Astrocyte (in vitro differentiated cells and primary cell): ENCODE results near the gene COL19A1. TPM values are rescaled to one million over a fixed set of nuclear protein-coding genes. Genes with fewer than 3 reads are reported as not detected.

Source experiments
- DNase-seq: peaks from one replicate; pipeline ENCODE4 v3.0.0-alpha.2; 2010; ENCODE audit warnings: low read depth
- FAIRE-seq: peaks from 2 replicates; lab custom pipeline; 2011; peaks lifted over from hg19 to GRCh38; lab: Jason Lieb, UNC
- H2AFZ ChIP-seq: 2 replicates; pipeline ENCODE4 v1.6.0; 2012; ENCODE audit warnings: low read depth, low read length, inconsistent platforms
- H3K27ac ChIP-seq: 2 replicates; pipeline ENCODE4 v1.5.1; 2011; ENCODE audit warnings: low read depth, low read length, inconsistent platforms
- H3K27me3 ChIP-seq: 2 replicates; pipeline ENCODE4 v1.6.0; 2011; ENCODE audit warnings: low read length, inconsistent platforms; ENCODE audit not compliant: insufficient read depth
- H3K36me3 ChIP-seq: 2 replicates; pipeline ENCODE4 v1.5.1; 2011; ENCODE audit warnings: low read length, inconsistent platforms; ENCODE audit not compliant: insufficient read depth
- H3K4me1 ChIP-seq: 2 replicates; pipeline ENCODE4 v1.5.1; 2011; ENCODE audit warnings: low read length, inconsistent platforms; ENCODE audit not compliant: insufficient read depth
- H3K4me2 ChIP-seq: 2 replicates; pipeline ENCODE4 v1.6.0; 2012; ENCODE audit warnings: low read length, inconsistent platforms
- H3K4me3 ChIP-seq: 2 replicates; pipeline ENCODE4 v1.5.1; 2011; ENCODE audit warnings: low read depth, mild to moderate bottlenecking, low read length, inconsistent platforms; ENCODE audit not compliant: insufficient read depth
- H3K79me2 ChIP-seq: 2 replicates; pipeline ENCODE4 v1.6.0; 2012; ENCODE audit warnings: mild to moderate bottlenecking, low read length, inconsistent platforms; ENCODE audit not compliant: insufficient read depth
- H3K9ac ChIP-seq: 2 replicates; pipeline ENCODE4 v1.6.0; 2012; ENCODE audit warnings: mild to moderate bottlenecking, low read length, inconsistent platforms
- H3K9me3 ChIP-seq: 2 replicates; pipeline ENCODE4 v1.5.1; 2012; ENCODE audit warnings: low read depth, mild to moderate bottlenecking, low read length, inconsistent platforms; ENCODE audit not compliant: insufficient read depth
- H4K20me1 ChIP-seq: 2 replicates; pipeline ENCODE4 v1.6.0; 2012; ENCODE audit warnings: low read length, inconsistent platforms; ENCODE audit not compliant: insufficient read depth
- H3K27ac Mint-ChIP-seq: one replicate; pipeline ENCODE4 v1.8.0; 2021; ENCODE audit warnings: mild to moderate bottlenecking, mixed read lengths; ENCODE audit not compliant: unreplicated experiment
- H3K27me3 Mint-ChIP-seq: one replicate; pipeline ENCODE4 v1.8.0; 2021; ENCODE audit warnings: low read depth, mixed read lengths; ENCODE audit not compliant: unreplicated experiment
- H3K36me3 Mint-ChIP-seq: one replicate; pipeline ENCODE4 v1.8.0; 2021; ENCODE audit warnings: low read depth, mixed read lengths; ENCODE audit not compliant: unreplicated experiment
- H3K4me1 Mint-ChIP-seq: one replicate; pipeline ENCODE4 v1.8.0; 2021; ENCODE audit warnings: low read depth, mixed read lengths; ENCODE audit not compliant: unreplicated experiment
- H3K4me3 Mint-ChIP-seq: one replicate; pipeline ENCODE4 v1.8.0; 2021; ENCODE audit warnings: mild to moderate bottlenecking, moderate library complexity, mixed read lengths; ENCODE audit not compliant: unreplicated experiment
- H3K9me3 Mint-ChIP-seq: one replicate; pipeline ENCODE4 v1.8.0; 2021; ENCODE audit warnings: mild to moderate bottlenecking, mixed read lengths; ENCODE audit not compliant: unreplicated experiment
- EZH2 ChIP-seq: IDR thresholded peaks from 2 replicates; pipeline ENCODE4 v1.6.1; 2012; ENCODE audit warnings: mild to moderate bottlenecking, low read length, inconsistent platforms; ENCODE audit not compliant: insufficient read depth
- total RNA-seq: library from RNA; stranded (reverse); gene quantifications from 2 replicates; pipeline ENCODE4 v1.2.1, GENCODE V29; 2021
- TF ChIP-seq, protein P1 (sequence below): IDR thresholded peaks from 2 replicates; pipeline ENCODE4 v1.5.1; 2011; ENCODE audit warnings: low read depth, mild to moderate bottlenecking, inconsistent platforms, low read length, moderate library complexity; ENCODE audit not compliant: insufficient read depth

Gene COL19A1
- total RNA-seq, 1 donor from 2014 or later: 0.18 TPM

DNA sequence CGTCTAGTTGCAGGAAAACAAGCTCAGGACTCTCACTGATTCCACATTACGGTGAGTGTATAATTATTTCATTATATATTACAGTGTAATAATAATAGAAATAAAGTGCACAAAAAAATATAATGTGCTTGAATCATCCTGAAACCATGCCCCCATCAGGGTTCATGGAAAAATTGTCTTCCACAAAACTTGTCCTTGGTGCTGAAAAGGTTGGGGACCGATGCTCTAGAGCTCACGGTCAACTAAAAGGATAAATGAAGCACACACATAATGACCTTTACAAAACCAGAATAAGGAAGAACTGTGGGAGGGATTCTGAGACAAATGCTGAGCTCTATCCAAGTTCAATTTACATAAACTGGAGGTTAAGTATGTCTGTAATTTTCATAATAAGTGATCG, 194.3 kb downstream of the COL19A1 start:
- DNase-seq (no peak), FAIRE-seq (no peak)
- TF ChIP-seq EZH2: no peak
- TF ChIP-seq, protein P1, sequence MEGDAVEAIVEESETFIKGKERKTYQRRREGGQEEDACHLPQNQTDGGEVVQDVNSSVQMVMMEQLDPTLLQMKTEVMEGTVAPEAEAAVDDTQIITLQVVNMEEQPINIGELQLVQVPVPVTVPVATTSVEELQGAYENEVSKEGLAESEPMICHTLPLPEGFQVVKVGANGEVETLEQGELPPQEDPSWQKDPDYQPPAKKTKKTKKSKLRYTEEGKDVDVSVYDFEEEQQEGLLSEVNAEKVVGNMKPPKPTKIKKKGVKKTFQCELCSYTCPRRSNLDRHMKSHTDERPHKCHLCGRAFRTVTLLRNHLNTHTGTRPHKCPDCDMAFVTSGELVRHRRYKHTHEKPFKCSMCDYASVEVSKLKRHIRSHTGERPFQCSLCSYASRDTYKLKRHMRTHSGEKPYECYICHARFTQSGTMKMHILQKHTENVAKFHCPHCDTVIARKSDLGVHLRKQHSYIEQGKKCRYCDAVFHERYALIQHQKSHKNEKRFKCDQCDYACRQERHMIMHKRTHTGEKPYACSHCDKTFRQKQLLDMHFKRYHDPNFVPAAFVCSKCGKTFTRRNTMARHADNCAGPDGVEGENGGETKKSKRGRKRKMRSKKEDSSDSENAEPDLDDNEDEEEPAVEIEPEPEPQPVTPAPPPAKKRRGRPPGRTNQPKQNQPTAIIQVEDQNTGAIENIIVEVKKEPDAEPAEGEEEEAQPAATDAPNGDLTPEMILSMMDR: no peak
- H3K4me3 Mint-ChIP-seq: no peak overlapping the region
- H3K36me3 ChIP-seq: no peaks in the 10 kb centered on the region
- no peaks in the 10 kb centered on the region for H3K9me3 ChIP-seq
- no peaks in the 10 kb centered on the region for H3K9me3 Mint-ChIP-seq
- no peaks in the 10 kb centered on the region for H3K27me3 Mint-ChIP-seq
- H3K4me1 Mint-ChIP-seq: no peaks in the 10 kb centered on the region
- H2AFZ ChIP-seq: no peak overlapping the region
- no peaks in the 10 kb centered on the region for H3K4me1 ChIP-seq
- no peak overlapping the region for H3K27ac Mint-ChIP-seq
- H4K20me1 ChIP-seq: no peaks in the 10 kb centered on the region
- H3K9ac ChIP-seq: no peak overlapping the region
- H3K27ac ChIP-seq: no peak overlapping the region
- no peaks in the 10 kb centered on the region for H3K27me3 ChIP-seq
- no peak overlapping the region for H3K4me3 ChIP-seq
- no peak overlapping the region for H3K4me2 ChIP-seq
- no peaks in the 10 kb centered on the region for H3K36me3 Mint-ChIP-seq
- H3K79me2 ChIP-seq: no peaks in the 10 kb centered on the region

DNA sequence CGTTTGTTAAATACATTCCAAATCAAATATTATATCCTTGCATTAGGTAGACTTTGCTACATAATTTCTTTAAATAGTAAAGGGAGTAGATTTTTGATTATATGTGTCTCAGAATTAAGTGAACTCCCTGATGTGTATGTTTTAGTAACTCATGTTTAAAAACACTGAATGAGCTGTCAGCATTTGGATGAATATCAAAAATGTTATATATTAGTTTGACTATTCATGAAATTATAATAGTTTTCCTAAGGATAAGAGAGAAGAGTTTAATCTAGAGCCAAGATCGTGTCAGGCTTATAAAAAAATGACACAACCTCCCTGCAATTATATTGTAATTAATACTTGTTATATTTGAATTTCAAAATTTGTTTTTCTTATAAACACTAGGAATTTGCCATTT, 195.2 kb downstream of the COL19A1 start:
- Histone ChIP-seq H3K27me3 (no peaks in the 10 kb centered on the region), H4K20me1 (no peaks in the 10 kb centered on the region), H2AFZ (no peak overlapping the region), H3K4me2 (no peak overlapping the region), H3K79me2 (no peaks in the 10 kb centered on the region), H3K27ac (no peak overlapping the region), H3K9ac (no peak overlapping the region), H3K4me1 (no peaks in the 10 kb centered on the region), H3K9me3 (no peaks in the 10 kb centered on the region), H3K4me3 (no peak overlapping the region), H3K36me3 (no peaks in the 10 kb centered on the region)
- no peaks in the 10 kb centered on the region for H3K36me3 Mint-ChIP-seq
- H3K9me3 Mint-ChIP-seq: no peaks in the 10 kb centered on the region
- no peak for DNase-seq
- no peak for FAIRE-seq
- H3K27me3 Mint-ChIP-seq: no peaks in the 10 kb centered on the region
- no peaks in the 10 kb centered on the region for H3K4me1 Mint-ChIP-seq
- no peak overlapping the region for H3K27ac Mint-ChIP-seq
- TF ChIP-seq, protein P1: no peak
- no peak for TF ChIP-seq EZH2
- H3K4me3 Mint-ChIP-seq: no peak overlapping the region

DNA sequence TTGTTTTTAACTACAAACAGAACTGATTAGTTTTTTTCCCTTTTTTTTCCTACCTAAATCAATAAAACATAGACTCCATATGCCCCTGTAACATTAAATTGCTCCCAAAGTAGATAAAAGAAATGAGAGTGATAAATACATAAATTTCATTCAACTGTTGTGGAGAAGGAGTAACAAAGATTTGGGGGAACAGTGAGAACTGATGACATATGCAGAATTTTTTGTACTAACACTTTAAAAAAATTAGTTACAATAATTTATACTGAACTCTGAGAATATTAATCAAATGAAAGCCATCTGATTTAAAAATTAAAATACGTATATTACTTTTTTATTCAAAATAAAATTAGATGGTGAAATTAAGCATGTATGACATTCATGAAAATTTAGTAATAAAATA, 195.7 kb downstream of the COL19A1 start:
- H3K9ac ChIP-seq: no peak overlapping the region
- Mint-ChIP-seq H3K4me1 (no peaks in the 10 kb centered on the region), H3K9me3 (no peaks in the 10 kb centered on the region), H3K27me3 (no peaks in the 10 kb centered on the region), H3K4me3 (no peak overlapping the region), H3K36me3 (no peaks in the 10 kb centered on the region), H3K27ac (no peak overlapping the region)
- H3K4me1 ChIP-seq: no peaks in the 10 kb centered on the region
- no peaks in the 10 kb centered on the region for H3K27me3 ChIP-seq
- DNase-seq (no peak), FAIRE-seq (no peak)
- no peaks in the 10 kb centered on the region for H4K20me1 ChIP-seq
- H3K36me3 ChIP-seq: no peaks in the 10 kb centered on the region
- no peak overlapping the region for H2AFZ ChIP-seq
- H3K79me2 ChIP-seq: no peaks in the 10 kb centered on the region
- no peak overlapping the region for H3K27ac ChIP-seq
- H3K4me3 ChIP-seq: no peak overlapping the region
- no peaks in the 10 kb centered on the region for H3K9me3 ChIP-seq
- no peak overlapping the region for H3K4me2 ChIP-seq
- TF ChIP-seq, protein P1: no peak
- no peak for TF ChIP-seq EZH2
